GM21515 (cell line): ENCODE results near the gene C1QTNF6.
A peak's percentile ranks its signal among the peaks of the same experiment; 100 is the strongest.
"Not testable (repeated sequence)": the region's sequence is repeated elsewhere in the genome, so short reads cannot be mapped to it uniquely, and the experiment has no call there.

Source experiments
- ATAC-seq: cut with Tn5 transposase; IDR thresholded peaks from one replicate; pipeline ENCODE4 v1.9.1; 2021; ENCODE audit not compliant: unreplicated experiment

C1QTNF6 gene

GRCh38 chr22:37187891-37188761, at the start of gene C1QTNF6:
Gene C1QTNF6, minus strand, starts transcription at chr22:37188247. Its CDS starts 34 bp downstream, at chr22:37188213.
- ATAC-seq: no peak

- no peak for ATAC-seq
Measured at GRCh38 chr22:37235897-37236607, 48.0 kb upstream of the C1QTNF6 start.

GRCh38 chr22:37234736-37235711, 47.0 kb upstream of the C1QTNF6 start:
- no peak for ATAC-seq

GRCh38 chr22:37233751-37234631, 45.9 kb upstream of the C1QTNF6 start:
- ATAC-seq: no peak

GRCh38 chr22:37233371-37233750, 45.3 kb upstream of the C1QTNF6 start:
- not testable (repeated sequence) for ATAC-seq

- ATAC-seq: no peak
Measured at GRCh38 chr22:37232140-37232998, 44.3 kb upstream of the C1QTNF6 start.

- no peak for ATAC-seq
Measured at GRCh38 chr22:37231406-37232139, 43.5 kb upstream of the C1QTNF6 start.

- peak; percentile 23 for ATAC-seq
Measured at GRCh38 chr22:37230673-37231405, 42.8 kb upstream of the C1QTNF6 start.

GRCh38 chr22:37229805-37230672, 42.0 kb upstream of the C1QTNF6 start:
- peak; percentile 45 for ATAC-seq

GRCh38 chr22:37229012-37229804, 41.2 kb upstream of the C1QTNF6 start:
- no peak for ATAC-seq

GRCh38 chr22:37228106-37229011, 40.3 kb upstream of the C1QTNF6 start:
- no peak for ATAC-seq

- no peak for ATAC-seq
Measured at GRCh38 chr22:37226514-37226913, 38.5 kb upstream of the C1QTNF6 start.

GRCh38 chr22:37226087-37226486, 38.0 kb upstream of the C1QTNF6 start:
- ATAC-seq: no peak

GRCh38 chr22:37225481-37225880, 37.4 kb upstream of the C1QTNF6 start:
- ATAC-seq: no peak
